ENCODE results near the gene PKLR.
"Not testable (repeated sequence)": the region's sequence is repeated elsewhere in the genome, so short reads cannot be mapped to it uniquely, and the experiment has no call there.

The PKLR gene

DNA sequence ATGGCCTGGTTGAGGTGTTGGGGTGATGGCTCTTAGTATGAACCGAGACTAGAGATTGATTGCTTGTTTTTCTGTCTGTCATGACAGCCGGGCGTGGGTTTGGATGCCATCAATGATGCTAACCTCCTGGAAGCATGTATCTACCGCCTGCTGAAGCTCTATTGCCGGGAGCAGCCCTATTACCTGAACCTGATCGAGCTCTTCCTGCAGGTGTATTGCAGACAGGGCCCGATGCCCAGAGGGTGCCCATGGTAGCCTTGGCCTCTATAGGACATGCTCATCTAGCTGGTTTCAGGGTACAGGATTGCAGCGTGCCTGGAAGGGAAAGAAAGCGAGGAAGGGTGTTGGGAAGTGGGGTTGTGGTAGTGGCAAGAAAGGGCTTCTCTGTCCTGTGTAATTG, 16.8 kb upstream of the PKLR start:
- in situ Hi-C loops (cut with MboI; ENCODE audit: low sequenced_read_pairs): no loop called here

DNA sequence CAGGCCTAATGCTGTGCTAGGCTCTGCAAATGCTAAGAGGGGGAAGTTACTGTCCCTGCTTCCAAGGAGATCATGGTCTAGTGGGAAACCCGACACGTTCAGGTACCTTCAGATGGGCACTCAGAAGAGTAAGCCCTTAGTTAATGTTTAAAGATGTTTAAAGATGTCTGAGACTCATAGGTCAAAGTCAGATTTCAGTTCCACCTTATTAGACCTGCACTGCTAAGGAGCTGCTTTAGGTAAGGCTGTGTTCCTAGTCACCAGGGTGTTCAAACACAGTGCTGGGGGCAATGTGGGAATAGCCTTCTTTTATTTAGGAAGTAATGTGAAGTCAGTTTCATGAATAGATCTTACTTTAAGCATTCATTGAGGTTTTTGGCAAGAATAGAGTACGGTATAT, 15.7 kb upstream of the PKLR start:
- in situ Hi-C loops (cut with MboI; ENCODE audit: low sequenced_read_pairs): no loop called here

GRCh38 chr1:155313261-155313660, 12.0 kb upstream of the PKLR start:
- in situ Hi-C loops (cut with MboI; ENCODE audit: low sequenced_read_pairs): no loop called here

GRCh38 chr1:155309423-155310021, 8.3 kb upstream of the PKLR start:
- in situ Hi-C loops (cut with MboI; ENCODE audit: low sequenced_read_pairs): no loop called here

DNA sequence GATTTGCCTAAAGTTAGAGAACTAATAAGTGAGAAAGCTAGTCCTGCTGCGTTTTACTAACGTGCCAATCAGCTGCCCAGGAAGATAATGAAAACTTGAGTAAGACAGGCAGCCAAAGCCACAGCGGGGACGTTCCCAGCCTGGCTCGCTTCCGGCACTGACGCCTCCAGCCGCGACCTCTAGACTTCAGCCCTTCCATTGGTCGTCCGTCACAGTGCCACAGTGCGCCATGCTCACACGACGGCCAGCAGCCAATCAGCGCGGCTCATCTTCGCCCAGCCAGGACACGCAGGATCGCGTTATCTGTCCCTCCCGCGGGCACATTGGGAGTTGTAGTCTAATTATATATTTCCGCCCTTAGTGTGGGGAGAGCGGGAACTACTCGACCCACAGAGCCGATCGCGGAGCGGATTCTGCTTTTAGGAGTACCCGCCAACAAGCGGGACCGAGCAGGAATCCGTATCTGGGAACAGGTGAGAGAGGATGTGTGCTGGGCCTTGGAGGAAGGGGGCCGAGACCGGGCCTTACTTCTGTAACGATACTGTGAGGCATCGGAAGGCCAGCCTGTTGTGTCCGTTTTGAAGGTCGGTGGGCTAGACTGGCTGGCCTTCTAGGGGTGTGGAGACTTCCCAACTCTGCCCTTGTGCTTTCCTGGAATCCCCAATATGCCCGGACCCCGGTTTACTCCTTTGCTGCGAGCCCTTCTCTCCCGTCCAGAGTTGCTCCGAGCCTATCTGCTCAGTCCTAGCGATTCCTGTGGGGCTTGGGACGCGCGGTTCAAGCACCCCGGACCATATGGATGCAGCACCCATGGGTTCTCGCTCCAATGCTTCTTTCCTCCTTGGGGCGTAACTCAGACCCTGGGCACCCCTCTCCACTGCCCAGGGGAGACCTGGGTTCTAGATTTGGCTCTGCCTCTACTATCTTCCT, 7.5 kb upstream of the PKLR start, which contains the start of gene FDPS:
TSS of gene FDPS (plus strand) at position 374 of the 930 bp plus-strand sequence. CDS start 924 bp downstream, outside the sequence.
- in situ Hi-C loops (cut with MboI; ENCODE audit: low sequenced_read_pairs): no loop called here

- in situ Hi-C loops (cut with MboI; ENCODE audit: low sequenced_read_pairs): no loop called here
Measured at GRCh38 chr1:155307247-155307740, 6.1 kb upstream of the PKLR start.

DNA sequence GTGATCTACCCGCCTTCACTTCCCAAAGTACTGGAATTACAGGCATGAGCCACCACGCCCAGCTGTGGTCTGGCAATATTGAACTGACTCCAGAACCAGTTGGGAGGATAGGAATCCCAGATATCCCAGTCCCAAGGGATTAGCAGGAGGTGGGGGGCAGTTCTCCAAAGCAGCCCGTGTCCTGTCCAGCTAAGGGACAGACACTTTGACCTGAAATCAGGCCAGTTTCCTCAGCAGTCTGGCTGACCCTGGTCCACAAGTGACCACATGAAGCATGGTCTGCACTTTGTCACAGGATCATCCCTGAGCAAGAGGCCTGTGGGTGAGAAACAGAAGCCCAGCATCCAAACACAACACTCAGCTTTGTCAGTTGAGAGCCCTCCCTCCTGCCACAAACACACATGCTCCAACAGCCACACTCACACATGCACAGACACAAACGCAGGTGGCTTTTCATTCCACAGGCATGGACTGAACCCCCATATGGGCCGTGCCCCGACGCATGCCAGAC, 4.7 kb upstream of the PKLR start:
- in situ Hi-C loops (cut with MboI; ENCODE audit: low sequenced_read_pairs): no loop called here

DNA sequence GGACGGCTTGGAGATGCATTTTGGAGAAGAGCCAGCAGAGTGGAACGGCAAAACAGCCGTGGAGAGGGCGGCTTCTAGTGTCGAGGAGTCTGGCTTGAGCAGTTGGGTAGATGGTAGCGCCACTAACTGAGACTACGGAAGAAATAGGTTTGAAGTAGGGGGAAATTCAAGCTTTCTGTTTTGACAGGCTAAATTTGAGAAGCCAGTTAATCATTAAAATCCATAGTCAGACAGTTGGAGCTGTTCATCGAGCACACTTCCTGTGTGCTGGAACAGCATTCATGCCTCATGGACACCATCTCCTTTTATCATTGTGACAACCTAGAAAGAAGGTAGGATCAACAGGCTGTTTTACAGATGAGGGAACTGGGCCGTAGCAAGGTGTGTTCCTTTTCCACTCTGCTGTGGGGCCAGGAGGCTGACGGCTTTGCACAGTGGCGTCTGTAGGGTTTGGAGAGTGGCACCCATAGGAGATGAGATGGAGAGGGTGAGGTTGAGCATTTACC, 3.4 kb upstream of the PKLR start:
- in situ Hi-C loops (cut with MboI; ENCODE audit: low sequenced_read_pairs): no loop called here

DNA sequence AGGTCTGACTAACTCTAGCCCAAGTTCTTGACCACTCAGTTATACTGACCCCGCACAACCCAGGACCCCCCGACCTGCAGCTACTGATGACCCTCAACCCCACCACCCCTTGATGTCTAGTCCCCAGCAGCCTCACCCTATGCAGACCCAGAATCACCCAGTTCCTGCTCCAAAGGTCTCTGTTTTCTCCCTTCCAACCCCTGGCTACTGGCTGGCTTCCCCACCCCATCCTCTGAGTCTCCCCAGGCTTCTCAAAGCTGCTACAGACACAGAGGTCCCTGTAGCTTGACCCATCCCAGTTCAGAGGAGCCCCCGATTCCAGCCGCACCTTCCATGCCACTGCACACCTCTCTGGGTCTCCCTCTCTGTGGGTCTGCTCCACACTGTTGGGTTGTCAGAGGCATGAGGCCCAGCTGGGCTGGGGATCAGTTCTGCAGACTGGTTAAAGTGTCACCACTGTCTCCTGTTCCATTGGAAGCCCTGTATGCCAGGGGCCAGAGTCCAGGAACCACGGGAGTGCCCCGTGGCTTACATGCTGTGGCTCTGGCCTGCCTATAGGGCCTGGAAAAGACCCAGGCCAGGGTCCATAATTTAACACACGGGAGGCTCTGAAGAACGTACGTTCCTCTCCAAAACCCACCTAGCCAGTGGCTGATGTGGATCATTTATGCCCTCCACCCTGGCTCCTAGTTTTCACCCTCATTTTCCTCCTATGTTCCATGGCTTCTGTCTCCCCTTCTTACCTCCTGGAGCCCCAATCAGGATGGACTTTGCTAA, 497 bp downstream of the PKLR start:
- in situ Hi-C loops (cut with MboI; ENCODE audit: low sequenced_read_pairs): no loop called here

DNA sequence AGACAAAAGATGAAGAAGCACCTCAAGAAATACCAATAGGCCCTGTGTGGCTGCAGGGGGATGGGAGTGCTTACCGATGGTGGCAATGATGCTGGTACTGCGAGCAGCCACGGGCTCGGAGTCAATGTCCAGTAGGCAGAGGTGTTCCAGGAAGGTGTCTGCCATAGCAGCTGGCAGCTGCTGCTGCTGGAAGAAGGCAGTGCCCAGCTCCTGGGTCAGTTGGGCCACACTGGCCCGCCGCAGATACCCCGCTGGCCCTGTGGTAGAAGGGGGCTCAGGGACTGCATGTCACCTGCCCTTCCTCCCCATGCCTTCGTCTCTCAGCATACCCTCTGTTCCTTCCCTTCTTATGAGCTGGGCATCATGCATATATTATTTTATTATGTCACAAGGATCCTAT, 1.2 kb downstream of the PKLR start:
- in situ Hi-C loops (cut with MboI; ENCODE audit: low sequenced_read_pairs): no loop called here

GRCh38 chr1:155297384-155297783, 3.9 kb downstream of the PKLR start:
- in situ Hi-C loops (cut with MboI; ENCODE audit: low sequenced_read_pairs): no loop called here

DNA sequence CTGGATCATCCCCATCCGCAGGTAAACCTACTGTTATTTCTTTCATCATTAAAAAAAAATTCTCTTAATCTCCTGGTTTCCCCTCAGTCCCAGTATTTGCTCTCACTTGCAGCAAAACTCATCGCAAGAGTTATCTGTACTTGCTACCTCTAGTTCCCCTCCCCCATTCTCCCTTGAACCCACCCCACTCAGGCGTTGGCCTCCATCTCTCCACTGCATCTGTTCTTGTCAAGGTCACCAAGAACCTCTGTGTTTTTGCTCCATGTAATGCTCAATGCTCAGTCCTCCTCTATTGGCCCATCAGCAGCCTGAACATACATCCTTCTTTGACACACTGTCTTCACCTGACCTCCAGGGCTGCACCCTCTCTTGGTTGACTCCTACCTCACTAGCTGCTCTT, 4.6 kb downstream of the PKLR start:
- in situ Hi-C loops (cut with MboI; ENCODE audit: low sequenced_read_pairs): no loop called here

DNA sequence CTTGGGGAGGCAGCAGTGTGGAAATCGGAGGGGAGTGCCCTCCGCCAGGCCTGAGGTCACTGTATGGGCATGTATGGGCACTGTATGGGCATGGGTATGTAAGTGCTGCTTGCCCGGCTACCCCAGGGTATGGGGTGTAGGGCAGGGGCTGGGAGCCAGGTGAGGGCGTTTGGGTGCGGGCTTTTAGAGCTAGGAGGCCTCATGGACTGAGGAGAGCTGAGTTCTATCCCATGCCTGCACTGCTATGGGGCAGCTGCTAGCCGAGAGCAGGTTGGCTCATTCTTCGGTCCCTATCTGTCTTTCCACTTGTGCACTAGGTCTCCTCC, 5.3 kb downstream of the PKLR start:
- in situ Hi-C loops (cut with MboI; ENCODE audit: low sequenced_read_pairs): no loop called here

GRCh38 chr1:155295183-155295941, 5.9 kb downstream of the PKLR start:
- in situ Hi-C loops (cut with MboI; ENCODE audit: low sequenced_read_pairs): no loop called here

GRCh38 chr1:155294520-155295182, 6.6 kb downstream of the PKLR start:
- in situ Hi-C loops (cut with MboI; ENCODE audit: low sequenced_read_pairs): no loop called here

GRCh38 chr1:155293086-155293749, 8.0 kb downstream of the PKLR start:
- in situ Hi-C loops (cut with MboI; ENCODE audit: low sequenced_read_pairs): no loop called here

DNA sequence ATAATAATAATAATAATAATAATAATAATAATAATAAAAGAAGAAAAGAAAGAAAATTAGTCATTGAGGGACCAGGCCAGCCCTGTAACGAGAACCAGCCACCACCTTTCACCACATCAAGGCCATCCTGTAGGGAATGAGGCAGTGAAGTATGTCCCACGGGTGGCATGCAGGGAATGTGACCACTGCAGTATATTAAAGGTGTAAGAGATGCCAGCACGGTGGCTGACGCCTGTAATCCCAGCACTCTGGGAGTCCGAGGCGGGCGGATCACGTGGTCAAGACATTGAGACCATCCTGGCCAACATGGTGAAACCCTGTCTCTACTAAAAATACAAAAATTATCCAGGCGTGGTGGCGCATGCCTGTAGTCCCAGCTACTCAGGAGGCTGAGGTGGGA, 10.2 kb downstream of the PKLR start:
- in situ Hi-C loops (cut with MboI; ENCODE audit: low sequenced_read_pairs): not testable (repeated sequence)

DNA sequence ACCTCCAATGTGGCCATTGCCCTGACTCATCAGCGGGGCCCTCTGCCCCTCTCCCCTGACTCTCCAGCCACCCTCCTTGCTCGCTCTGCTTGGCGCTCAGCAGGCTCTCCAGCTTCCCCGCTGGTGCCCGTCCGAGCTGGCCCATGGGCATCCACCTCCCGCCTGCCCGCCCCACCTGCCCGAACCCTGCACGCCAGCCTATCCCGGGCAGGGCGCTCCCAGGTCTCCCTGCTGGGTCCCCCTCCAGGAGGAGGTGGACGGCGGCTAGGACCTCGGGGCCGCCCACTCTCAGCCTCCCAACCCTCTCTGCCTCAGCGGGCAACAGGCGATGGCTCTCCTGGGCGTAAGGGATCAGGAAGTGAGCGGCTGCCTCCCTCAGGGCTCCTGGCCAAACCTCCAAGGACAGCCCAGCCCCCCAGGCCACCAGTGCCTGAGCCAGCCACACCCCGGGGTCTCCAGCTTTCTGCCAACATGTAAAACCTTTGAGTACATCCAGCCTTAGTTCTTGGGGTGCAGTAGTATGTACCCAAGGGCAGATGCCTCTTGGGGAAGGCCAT, 13.2 kb downstream of the PKLR start:
- in situ Hi-C loops (cut with MboI; ENCODE audit: low sequenced_read_pairs): no loop called here

DNA sequence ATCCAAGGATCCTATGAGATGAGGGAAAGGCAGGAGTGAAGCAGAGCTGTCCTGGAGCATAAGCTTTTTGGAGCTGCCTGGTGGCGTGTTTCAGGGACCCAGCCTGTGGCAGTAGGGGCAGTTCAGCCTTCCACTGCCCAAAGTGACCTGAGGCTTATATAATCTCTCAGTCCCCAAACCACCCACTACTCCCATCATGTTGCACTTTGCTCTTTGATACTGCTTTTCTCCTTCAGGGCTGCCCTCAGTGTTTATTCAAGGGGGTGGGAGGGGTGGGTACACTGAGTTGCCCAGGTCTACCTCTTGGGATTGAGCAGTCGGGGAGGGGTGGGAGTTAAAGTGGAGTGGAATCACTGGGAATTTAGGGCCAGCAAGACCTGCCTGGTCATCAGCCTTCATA, 14.7 kb downstream of the PKLR start:
- in situ Hi-C loops (cut with MboI; ENCODE audit: low sequenced_read_pairs): no loop called here

Data from HL-60/S4 (cell line).